Adrenal gland (tissue), 5 donors: ENCODE data around the gene UMPS.

ENCODE experiments used
- CTCF ChIP-seq, 6 experiments: fragments of 450-650 bp in 4 of 6; fragments of 200-600 bp in 2 of 6; sonication (generic) in 1 of 6; IDR thresholded peaks; 1 replicate in 5 of 6; 2 replicates in 1 of 6; pipeline versions ENCODE4 v1.5.1 to v1.8.0; 2016 to 2021; ENCODE audit warnings: antibody characterized with exemption in 6 of 6, mild to moderate bottlenecking in 2 of 6, moderate library complexity in 1 of 6
- POLR2A ChIP-seq, 2 donors: fragments of 450-650 bp; IDR thresholded peaks; one replicate each; pipeline ENCODE4 v1.6.1; 2017; ENCODE audit warnings: antibody characterized with exemption in 2 of 2, mild to moderate bottlenecking in 2 of 2, moderate library complexity in 1 of 2
- donor health status: DM: no; HTN: no; CAD: no.

GRCh38 chr3:124714223-124714853, 15.9 kb upstream of the UMPS start:
- no peak for TF ChIP-seq CTCF (IDR thresholded peaks at IDR 0.05)
- TF ChIP-seq POLR2A (IDR thresholded peaks at IDR 0.05) = no peak
